GM18951 (cell line): ENCODE results near the gene PRR5L.

Source experiments
- POLR2A ChIP-seq: IDR thresholded peaks from 4 replicates; pipeline ENCODE4 v1.6.1; 2011; ENCODE audit warnings: mild to moderate bottlenecking; ENCODE audit not compliant: insufficient read length, insufficient read depth; ENCODE audit errors: extremely low read depth
- in situ Hi-C: fragments of 300-500 bp; cut with MboI; formaldehyde crosslinking; loops from one replicate; pipeline ENCODE4 v1.12.0; 2022; ENCODE audit warnings: low sequenced_read_pairs, mixed read lengths, inconsistent platforms; ENCODE audit not compliant: unreplicated experiment

PRR5L gene

GRCh38 chr11:36265793-36266628, 30.1 kb upstream of the PRR5L start:
- in situ Hi-C loops = loop anchor here (10.0 kb wide), 1 partner anchor 651 kb away; the partner anchor contains the start of gene FJX1
- no peak for TF ChIP-seq POLR2A

- TF ChIP-seq POLR2A = no peak
- in situ Hi-C loops = loop anchor here (10.0 kb wide), 1 partner anchor 652 kb away; the partner anchor contains the start of gene FJX1
Observed at GRCh38 chr11:36266767-36267166, 29.3 kb upstream of the PRR5L start.

- no peak for TF ChIP-seq POLR2A
- in situ Hi-C loops = loop anchor here (10.0 kb wide), 1 partner anchor 654 kb away; the partner anchor contains the start of gene FJX1
Observed at GRCh38 chr11:36268337-36268985, 27.6 kb upstream of the PRR5L start.

GRCh38 chr11:36270701-36271100, 25.4 kb upstream of the PRR5L start:
- in situ Hi-C loops = no loop called here
- no peak for TF ChIP-seq POLR2A

GRCh38 chr11:36271794-36272407, 24.2 kb upstream of the PRR5L start:
- in situ Hi-C loops = no loop called here
- no peak for TF ChIP-seq POLR2A

GRCh38 chr11:36273110-36273509, 23.0 kb upstream of the PRR5L start:
- no peak for TF ChIP-seq POLR2A
- in situ Hi-C loops = no loop called here

- TF ChIP-seq POLR2A = no peak
- in situ Hi-C loops = no loop called here
Observed at GRCh38 chr11:36274414-36274813, 21.7 kb upstream of the PRR5L start.

GRCh38 chr11:36278531-36279282, 17.4 kb upstream of the PRR5L start:
- no peak for TF ChIP-seq POLR2A
- in situ Hi-C loops = no loop called here

GRCh38 chr11:36280531-36280930, 15.6 kb upstream of the PRR5L start:
- TF ChIP-seq POLR2A = no peak
- in situ Hi-C loops = no loop called here

- in situ Hi-C loops = no loop called here
- no peak for TF ChIP-seq POLR2A
Observed at GRCh38 chr11:36281850-36282249, 14.2 kb upstream of the PRR5L start.

GRCh38 chr11:36282926-36283325, 13.2 kb upstream of the PRR5L start:
- TF ChIP-seq POLR2A = no peak
- in situ Hi-C loops = no loop called here

GRCh38 chr11:36288442-36289225, 7.5 kb upstream of the PRR5L start:
- TF ChIP-seq POLR2A = no peak
- in situ Hi-C loops = no loop called here
